A549 (cell line): ENCODE results near the gene CCDC85C. TPM values are rescaled to one million over a fixed set of nuclear protein-coding genes. Genes with fewer than 3 reads are reported as not detected.

ENCODE experiments used
- ATAC-seq, 2 experiments: fragments of 200-7000 bp in 1 of 2; fragments of >200 bp in 1 of 2; cut with Nextera tagmentation in 1 of 2; cut with Tn5 transposase in 1 of 2; 3 replicates each; pipeline versions ENCODE4 v1.8.0 to v1.9.1; 2018 to 2020; ENCODE audit warnings: mild to moderate bottlenecking in 1 of 2, moderate library complexity in 1 of 2
- CTCF ChIA-PET: fragments of 300-600 bp; sonication (Branson Sonifier 250); formaldehyde crosslinking; extraction: SDS; loops from one replicate; lab custom pipeline; 2021; ENCODE audit warnings: antibody characterized with exemption, inconsistent platforms; lab: Yijun Ruan, JAX
- POLR2A ChIA-PET: fragments of 350-600 bp; formaldehyde crosslinking; extraction: SDS; loops from one replicate; lab custom pipeline; 2021; ENCODE audit warnings: antibody characterized with exemption, inconsistent platforms; lab: Yijun Ruan, JAX
- DNase-seq, 2 experiments: peaks; one replicate each; pipeline versions ENCODE4 v3.0.0 to v3.0.0-alpha.2; 2011 to 2016; ENCODE audit warnings: low read depth in 1 of 2, low spot score in 1 of 2
- FAIRE-seq: peaks from 2 replicates; lab custom pipeline; 2011; peaks lifted over from hg19 to GRCh38; lab: Jason Lieb, UNC
- H3K27ac ChIP-seq, 2 experiments: fragments of >200 bp; sonication (Bioruptor Twin); formaldehyde crosslinking; 3 replicates each; pipeline ENCODE4 v1.5.1; 2016 to 2017
- H3K4me1 ChIP-seq: fragments of >200 bp; sonication (Bioruptor Twin); formaldehyde crosslinking; 3 replicates; pipeline ENCODE4 v1.6.1; 2016
- H3K4me2 ChIP-seq: fragments of >200 bp; sonication (Bioruptor Twin); formaldehyde crosslinking; 3 replicates; pipeline ENCODE4 v1.6.1; 2016
- H3K4me3 ChIP-seq: fragments of >200 bp; sonication (Bioruptor Twin); formaldehyde crosslinking; 3 replicates; pipeline ENCODE4 v1.5.1; 2016
- H3K9me3 ChIP-seq: fragments of >200 bp; sonication (Bioruptor Twin); formaldehyde crosslinking; 3 replicates; pipeline ENCODE4 v1.6.1; 2016
- ATOH8 ChIP-seq: fragments of 250-450 bp; sonication (Bioruptor Pico); IDR thresholded peaks from 2 replicates; pipeline ENCODE4 v1.5.0; 2020; ENCODE audit warnings: low read depth, mild to moderate bottlenecking, moderate library complexity
- BHLHE40 ChIP-seq: IDR thresholded peaks from 2 replicates; pipeline ENCODE4 v1.6.1; 2012; ENCODE audit warnings: low read depth, low read length, inconsistent platforms
- CBX2 ChIP-seq: fragments of 200-600 bp; sonication (generic); IDR thresholded peaks from 2 replicates; pipeline ENCODE4 v1.6.1; 2016; ENCODE audit warnings: low read depth, mild to moderate bottlenecking, borderline replicate concordance
- CBX8 ChIP-seq: fragments of 200-600 bp; sonication (generic); IDR thresholded peaks from 2 replicates; pipeline ENCODE4 v1.6.1; 2016
- CHD2 ChIP-seq: fragments of 150-350 bp; IDR thresholded peaks from 2 replicates; pipeline ENCODE4 v1.6.1; 2014; ENCODE audit warnings: low read length; ENCODE audit not compliant: partially characterized antibody
- CTCF ChIP-seq: fragments of >200 bp; sonication (Bioruptor Twin); formaldehyde crosslinking; IDR thresholded peaks from 3 replicates; pipeline ENCODE4 v1.5.1; 2016
- E2F6 ChIP-seq: IDR thresholded peaks from 2 replicates; pipeline ENCODE4 v1.6.1; 2012; ENCODE audit warnings: low read depth, borderline replicate concordance
- EHF ChIP-seq: fragments of 250-450 bp; sonication (Bioruptor Pico); IDR thresholded peaks from 2 replicates; pipeline ENCODE4 v1.5.0; 2020; ENCODE audit warnings: mild to moderate bottlenecking
- ESRRA ChIP-seq: fragments of 150-350 bp; IDR thresholded peaks from 2 replicates; pipeline ENCODE4 v1.6.1; 2014; ENCODE audit warnings: mild to moderate bottlenecking, low read length, borderline replicate concordance
- FOSB ChIP-seq: fragments of 250-450 bp; sonication (Bioruptor Pico); IDR thresholded peaks from 2 replicates; pipeline ENCODE4 v1.5.0; 2020; ENCODE audit warnings: mild to moderate bottlenecking, moderate library complexity
- FOXS1 ChIP-seq: fragments of 250-450 bp; sonication (Bioruptor Pico); IDR thresholded peaks from 2 replicates; pipeline ENCODE4 v1.5.0; 2020; ENCODE audit warnings: mild to moderate bottlenecking, moderate library complexity
- HES2 ChIP-seq: fragments of >200 bp; sonication (Bioruptor Twin); formaldehyde crosslinking; IDR thresholded peaks from 2 replicates; pipeline ENCODE4 v1.6.1; 2016
- HEYL ChIP-seq: fragments of 250-450 bp; sonication (Bioruptor Pico); IDR thresholded peaks from 2 replicates; pipeline ENCODE4 v1.8.0; 2021; ENCODE audit warnings: mild to moderate bottlenecking, moderate library complexity
- HOXB13 ChIP-seq: fragments of 250-450 bp; sonication (Bioruptor Pico); IDR thresholded peaks from 2 replicates; pipeline ENCODE4 v1.5.0; 2020; ENCODE audit warnings: low read depth, mild to moderate bottlenecking, moderate library complexity
- JUN ChIP-seq, 2 experiments: fragments of >200 bp; sonication (Bioruptor Twin); formaldehyde crosslinking; IDR thresholded peaks; 2 replicates in 1 of 2; 3 replicates in 1 of 2; pipeline ENCODE4 v1.6.1; 2016 to 2017
- MAZ ChIP-seq: fragments of 150-350 bp; IDR thresholded peaks from 2 replicates; pipeline ENCODE4 v1.6.1; 2014; ENCODE audit warnings: antibody characterized with exemption, low read depth, low read length, borderline replicate concordance
- MYC ChIP-seq: IDR thresholded peaks from 2 replicates; pipeline ENCODE4 v1.6.1; 2012; ENCODE audit warnings: mild to moderate bottlenecking, inconsistent platforms, low read length, improper control_type of control experiment, borderline replicate concordance
- NR3C1 ChIP-seq: fragments of >200 bp; sonication (Bioruptor Twin); formaldehyde crosslinking; IDR thresholded peaks from 3 replicates; pipeline ENCODE4 v1.6.1; 2017
- PBX3 ChIP-seq: IDR thresholded peaks from 2 replicates; pipeline ENCODE4 v1.6.1; 2012
- PHF8 ChIP-seq: fragments of 200-600 bp; sonication (generic); IDR thresholded peaks from 2 replicates; pipeline ENCODE4 v1.6.1; 2016; ENCODE audit warnings: low read depth, mild to moderate bottlenecking, antibody characterized with exemption, moderate library complexity, borderline replicate concordance
- RARB ChIP-seq: fragments of 250-450 bp; sonication (Bioruptor Pico); IDR thresholded peaks from 2 replicates; pipeline ENCODE4 v1.8.0; 2021; ENCODE audit warnings: mild to moderate bottlenecking, moderate library complexity
- RCOR1 ChIP-seq: fragments of 150-350 bp; IDR thresholded peaks from 2 replicates; pipeline ENCODE4 v1.6.1; 2014; ENCODE audit warnings: antibody characterized with exemption, low read length, low read depth
- TP53 ChIP-seq: fragments of 250-450 bp; sonication (Bioruptor Pico); IDR thresholded peaks from 2 replicates; pipeline ENCODE4 v1.5.0; 2021; ENCODE audit warnings: mild to moderate bottlenecking, moderate library complexity
- USF2 ChIP-seq: fragments of 450-650 bp; IDR thresholded peaks from 2 replicates; pipeline ENCODE4 v1.6.1; 2014; ENCODE audit warnings: antibody characterized with exemption
- WGBS: methylation state at CpG from one replicate; pipeline ENCODE4 v1.1.6; 2017; ENCODE audit errors: missing lambda C conversion rate; 5-methylcytosine and 5-hydroxymethylcytosine counted together
- polyA plus RNA-seq, 4 experiments: library from polyadenylated mRNA; depleted of rRNA in 3 of 4; stranded (reverse); fragments of >200 nt; fragmentation: RNase III in 1 of 4; extraction: RNeasy Plus Mini Kit Qiagen cat#74134 plus additional on column Dnase treatment in 1 of 4; gene quantifications; 2 replicates in 3 of 4; 3 replicates in 1 of 4; pipeline ENCODE4 v1.2.3, GENCODE V29; 2011 to 2017

CCDC85C gene
- polyA plus RNA-seq, 2 of the 4 experiments (the other 2 are of a cell fraction): 11.4 to 31.4 TPM

- TF ChIP-seq EHF (CRISPR knock-in tag) (no peak), FOXS1 (CRISPR knock-in tag) (no peak), PHF8 (no peak), CBX8 (no peak), E2F6 (no peak), HOXB13 (no peak), RCOR1 (no peak), ESRRA (no peak)
Measured at GRCh38 chr14:99454246-99454645, 149.8 kb downstream of the CCDC85C start (continued).

- no peak for ATAC-seq
- CTCF ChIA-PET: interaction anchor here (0.9 to 1.2 kb wide), 2 partner anchors 12 to 60 kb away, joined by 3 read pairs; no protein-coding TSS in a partner anchor
- DNase-seq: no peak
- no peak overlapping the region for H3K4me2 ChIP-seq
- FAIRE-seq: no peak
- H3K4me3 ChIP-seq: no peak overlapping the region
- no peak overlapping the region for H3K27ac ChIP-seq
- TF ChIP-seq CTCF (no peak), MYC (no peak), CHD2 (no peak), RARB (CRISPR knock-in tag) (no peak), PBX3 (no peak), HES2 (no peak), BHLHE40 (no peak), JUN (IDR thresholded peaks at IDR 0.05) (no peak), HEYL (CRISPR knock-in tag) (no peak)
- no peaks in the 10 kb centered on the region for H3K9me3 ChIP-seq
- POLR2A ChIA-PET: no interaction called here
- 89% methylated on average over 4 of the region's 4 CpGs for WGBS
- no peaks in the 10 kb centered on the region for H3K4me1 ChIP-seq
Measured at GRCh38 chr14:99452968-99453367, 151.0 kb downstream of the CCDC85C start.

GRCh38 chr14:99451234-99451633 is 152.8 kb downstream of the CCDC85C start:
- ChIA-PET CTCF (interaction anchor here (0.8 to 1.2 kb wide), 3 partner anchors 9 to 62 kb away, joined by 3 to 6 read pairs (median 5); no protein-coding TSS in a partner anchor), POLR2A (no interaction called here)
- TF ChIP-seq ATOH8 (no peak), TP53 (CRISPR knock-in tag) (no peak), NR3C1 (no peak), MAZ (no peak), FOSB (no peak), CBX2 (no peak), USF2 (no peak)
- Histone ChIP-seq H3K9me3 (no peaks in the 10 kb centered on the region), H3K4me3 (no peak overlapping the region), H3K4me1 (no peaks in the 10 kb centered on the region), H3K4me2 (no peak overlapping the region), H3K27ac (no peak overlapping the region)
- WGBS: 92% methylated on average over 5 of the region's 5 CpGs
- DNase-seq (no peak), FAIRE-seq (no peak), ATAC-seq (no peak)
